GM18499 (cell line): ENCODE measurements around the gene APLF.

Experiments used
- ATAC-seq: cut with Tn5 transposase; IDR thresholded peaks from one replicate; pipeline ENCODE4 v1.9.1; 2021; ENCODE audit warnings: moderate number of reproducible peaks; ENCODE audit not compliant: insufficient read depth, unreplicated experiment

Gene APLF

DNA sequence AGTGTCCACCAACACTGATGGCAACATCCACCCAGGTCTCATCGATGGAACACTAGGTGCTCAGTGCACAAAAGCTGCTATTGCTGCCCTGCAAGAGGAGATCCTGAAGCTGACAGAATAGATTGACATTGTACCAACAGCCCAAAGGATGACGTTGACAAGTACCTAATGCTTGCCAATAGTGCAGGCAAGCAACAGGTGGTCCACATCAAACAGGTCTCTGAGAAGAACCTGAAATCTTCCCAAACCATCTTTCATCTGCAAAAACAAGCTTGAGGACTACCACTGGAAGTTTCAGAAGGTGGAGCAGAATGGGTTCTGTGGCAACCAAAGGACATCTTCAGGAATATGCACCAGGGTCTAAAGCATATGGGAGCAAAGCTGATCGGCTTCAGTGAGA lies 160.2 kb downstream of the APLF start:
- no peak for ATAC-seq
